ENCODE measurements around the gene RASAL2.

DNA sequence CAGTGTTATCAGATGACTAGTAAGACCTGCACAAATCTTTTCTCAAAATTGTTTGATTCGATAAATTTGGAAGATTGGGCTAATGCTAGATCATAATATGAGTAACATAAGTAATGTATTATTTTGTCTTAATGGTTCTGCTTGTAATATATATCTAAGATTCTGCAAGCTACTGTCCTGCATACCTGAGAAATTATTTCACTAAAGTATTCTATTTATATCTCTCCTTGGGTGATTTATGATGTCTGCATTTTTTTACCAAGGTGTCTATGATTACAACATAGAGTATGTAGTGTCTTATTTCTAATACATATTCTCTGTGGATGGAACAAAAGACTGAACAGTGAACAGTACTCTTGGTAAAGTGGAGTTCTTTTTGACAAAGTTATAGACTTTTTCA, 236.2 kb downstream of the RASAL2 start:
- TF ChIP-seq EZH2 (IDR thresholded peaks at IDR 0.05) = no peak
- TF ChIP-seq, protein P1, sequence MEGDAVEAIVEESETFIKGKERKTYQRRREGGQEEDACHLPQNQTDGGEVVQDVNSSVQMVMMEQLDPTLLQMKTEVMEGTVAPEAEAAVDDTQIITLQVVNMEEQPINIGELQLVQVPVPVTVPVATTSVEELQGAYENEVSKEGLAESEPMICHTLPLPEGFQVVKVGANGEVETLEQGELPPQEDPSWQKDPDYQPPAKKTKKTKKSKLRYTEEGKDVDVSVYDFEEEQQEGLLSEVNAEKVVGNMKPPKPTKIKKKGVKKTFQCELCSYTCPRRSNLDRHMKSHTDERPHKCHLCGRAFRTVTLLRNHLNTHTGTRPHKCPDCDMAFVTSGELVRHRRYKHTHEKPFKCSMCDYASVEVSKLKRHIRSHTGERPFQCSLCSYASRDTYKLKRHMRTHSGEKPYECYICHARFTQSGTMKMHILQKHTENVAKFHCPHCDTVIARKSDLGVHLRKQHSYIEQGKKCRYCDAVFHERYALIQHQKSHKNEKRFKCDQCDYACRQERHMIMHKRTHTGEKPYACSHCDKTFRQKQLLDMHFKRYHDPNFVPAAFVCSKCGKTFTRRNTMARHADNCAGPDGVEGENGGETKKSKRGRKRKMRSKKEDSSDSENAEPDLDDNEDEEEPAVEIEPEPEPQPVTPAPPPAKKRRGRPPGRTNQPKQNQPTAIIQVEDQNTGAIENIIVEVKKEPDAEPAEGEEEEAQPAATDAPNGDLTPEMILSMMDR (IDR thresholded peaks at IDR 0.05) = no peak

Measured in neural progenitor cell (in vitro differentiated cells).